HTR-8/SVneo (cell line): ENCODE results near the gene HMGA1.

Experiments
- DNase-seq: peaks from one replicate; pipeline ENCODE4 v3.0.0; 2011; ENCODE audit warnings: low spot score, mixed read lengths; ENCODE audit not compliant: insufficient read length
- FAIRE-seq: peaks from 2 replicates; lab custom pipeline; 2011; peaks lifted over from hg19 to GRCh38; lab: Jason Lieb, UNC

The HMGA1 gene

GRCh38 chr6:34281702-34282334, 45.1 kb downstream of the HMGA1 start:
- DNase-seq (no peak), FAIRE-seq (no peak)

- FAIRE-seq (no peak), DNase-seq (no peak)
Observed at GRCh38 chr6:34284563-34285447, 48.1 kb downstream of the HMGA1 start.

GRCh38 chr6:34285448-34286164, 48.9 kb downstream of the HMGA1 start:
- DNase-seq (no peak), FAIRE-seq (no peak)

GRCh38 chr6:34288581-34288980, 51.9 kb downstream of the HMGA1 start:
- no peak for FAIRE-seq
- DNase-seq, result no peak

- FAIRE-seq, result no peak
- DNase-seq, result no peak
Observed at GRCh38 chr6:34289137-34289536, 52.5 kb downstream of the HMGA1 start.

- FAIRE-seq, result no peak
- no peak for DNase-seq
Observed at GRCh38 chr6:34292954-34293353, 56.3 kb downstream of the HMGA1 start.

- no peak for DNase-seq
- no peak for FAIRE-seq
Observed at GRCh38 chr6:34295721-34296120, 59.0 kb downstream of the HMGA1 start.
